Right hindlimb (tissue), 1 donor: ENCODE data around the gene C1QL2.

Experiments
- DNase-seq: peaks from one replicate; pipeline ENCODE4 v3.0.0-alpha.2; 2018

C1QL2 gene

DNA sequence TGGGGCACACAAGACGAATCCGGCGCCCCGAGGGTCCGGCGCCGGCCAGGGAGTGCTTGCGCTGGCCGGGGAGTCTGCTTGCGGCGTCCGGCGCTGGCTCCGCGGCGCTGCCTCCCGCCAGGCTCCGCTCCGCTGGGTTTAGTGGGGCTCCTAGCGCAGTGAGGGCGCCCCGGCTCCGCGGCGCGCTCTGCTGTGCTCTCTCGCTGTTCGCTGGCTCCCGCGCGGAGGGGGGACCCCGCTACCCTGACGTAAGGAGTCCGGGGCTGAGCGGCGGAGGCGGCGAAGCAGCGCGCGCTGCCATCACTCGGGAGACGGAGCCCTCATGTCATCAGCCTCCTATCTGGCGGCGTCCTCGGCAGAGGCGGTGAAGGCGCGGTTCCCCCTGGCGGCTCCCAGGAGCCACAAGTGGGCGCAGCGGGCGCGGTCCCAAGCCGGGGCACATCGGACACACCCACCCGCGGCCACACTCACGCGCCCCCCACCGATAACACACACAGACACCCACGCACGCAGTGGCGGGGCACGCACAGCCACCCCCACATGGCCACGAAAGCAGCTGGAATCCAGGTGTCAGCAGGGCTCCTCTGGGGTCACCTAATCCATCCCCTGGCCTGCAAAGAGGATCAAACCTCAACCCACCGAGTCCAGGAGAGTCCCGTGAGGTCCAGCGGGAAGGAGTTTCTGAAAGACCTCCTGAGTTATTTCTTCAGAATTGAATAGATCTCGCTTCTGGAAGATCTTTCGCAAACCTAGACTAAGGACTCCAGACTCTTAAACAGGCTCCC lies at the start of gene C1QL2:
Gene C1QL2, minus strand, starts transcription at position 189 of the 785 bp plus-strand sequence. CDS start 482 bp downstream, outside the sequence.
- DNase-seq: no peak

DNA sequence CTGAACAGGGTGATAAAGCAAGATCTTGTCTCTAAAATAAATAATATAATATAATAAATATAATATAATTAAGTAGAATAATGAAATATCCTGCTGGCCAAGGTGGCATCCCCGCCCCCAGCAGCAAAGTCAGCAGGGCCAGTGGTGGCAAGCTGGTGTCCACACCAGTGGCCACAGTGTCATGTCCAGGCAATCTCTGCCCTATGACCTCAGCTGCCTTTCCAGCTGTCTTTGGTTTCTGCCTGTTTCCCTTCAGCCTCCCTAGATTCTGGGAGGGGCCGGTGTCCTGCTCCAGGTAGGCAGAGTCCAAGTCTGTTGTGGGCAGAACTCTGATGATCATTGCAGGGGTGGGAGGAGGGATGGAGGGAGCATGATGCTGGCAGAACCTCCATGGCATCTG lies 48.9 kb upstream of the C1QL2 start:
- DNase-seq: no peak

DNA sequence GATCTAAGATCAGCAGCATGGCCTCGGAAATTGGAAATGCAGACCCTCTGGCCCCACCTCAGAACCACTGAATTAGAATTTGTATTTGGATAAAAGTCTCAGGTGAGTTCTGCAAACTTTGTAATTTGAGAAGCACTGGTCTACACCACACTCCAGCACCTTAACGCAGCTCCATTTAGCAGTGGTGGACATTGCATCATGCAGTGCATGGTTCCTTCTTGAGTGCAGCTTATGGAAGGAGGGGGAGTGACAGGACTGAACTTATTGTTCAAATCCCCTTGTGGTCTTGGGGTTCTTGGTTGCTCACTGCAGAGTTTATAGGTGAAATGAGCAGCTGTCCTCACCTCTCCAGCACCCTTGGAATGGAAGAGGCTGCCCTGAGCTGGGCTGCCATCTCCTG lies 47.6 kb upstream of the C1QL2 start:
- no peak for DNase-seq

DNA sequence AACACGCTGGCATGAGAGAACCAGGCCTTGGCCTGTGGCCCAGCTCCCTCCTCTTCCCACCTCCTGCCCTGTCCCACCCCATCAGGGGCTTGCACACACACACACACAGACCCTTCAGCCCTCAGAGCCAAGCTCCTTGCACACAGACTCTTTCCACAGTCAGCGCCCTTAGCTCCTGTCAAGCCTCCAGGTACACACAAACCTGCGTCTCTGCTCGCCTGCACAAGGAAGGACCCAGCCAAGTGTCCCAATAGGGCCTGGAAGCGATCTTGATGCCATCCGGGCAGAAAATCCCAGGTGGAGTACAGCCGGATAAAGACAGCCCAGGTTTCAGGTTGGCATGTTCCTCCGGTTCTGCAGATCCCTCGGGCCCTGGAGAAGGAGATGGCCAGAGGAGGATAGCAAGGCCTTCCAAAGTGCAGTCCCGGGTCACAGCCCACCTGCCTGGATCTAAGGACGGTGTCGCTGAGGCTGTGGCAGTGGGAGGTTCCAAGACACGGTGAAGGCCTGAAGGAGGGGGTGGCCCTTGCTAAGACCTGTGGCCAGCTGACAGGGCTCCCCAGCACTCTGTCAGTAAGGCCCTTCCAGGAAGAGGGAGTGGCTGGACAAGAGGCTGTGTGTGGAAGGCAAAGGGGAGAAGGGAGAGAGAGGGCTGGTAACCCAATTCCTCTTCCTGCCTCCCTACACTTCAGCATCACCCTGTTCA lies 46.6 kb upstream of the C1QL2 start:
- no peak for DNase-seq

DNA sequence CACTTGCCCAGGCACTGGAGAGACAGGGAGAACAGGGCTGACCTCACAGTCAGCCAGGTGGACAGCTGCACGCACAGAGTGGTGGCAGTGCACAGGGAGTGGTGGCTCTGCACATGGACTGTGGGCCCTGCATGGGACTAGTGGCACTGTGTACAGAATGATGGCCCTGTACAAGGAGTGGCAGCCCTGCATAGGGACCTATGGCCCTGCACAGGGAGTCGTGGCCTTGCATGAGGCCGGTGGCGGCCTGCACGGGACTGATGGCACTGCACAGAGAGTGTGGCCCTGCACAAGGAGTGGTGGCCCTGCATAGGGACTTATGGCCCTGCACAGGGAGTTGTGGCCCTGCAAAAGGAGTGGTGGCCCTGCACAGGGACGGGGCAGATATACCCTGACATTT lies 46.0 kb upstream of the C1QL2 start:
- DNase-seq: no peak

DNA sequence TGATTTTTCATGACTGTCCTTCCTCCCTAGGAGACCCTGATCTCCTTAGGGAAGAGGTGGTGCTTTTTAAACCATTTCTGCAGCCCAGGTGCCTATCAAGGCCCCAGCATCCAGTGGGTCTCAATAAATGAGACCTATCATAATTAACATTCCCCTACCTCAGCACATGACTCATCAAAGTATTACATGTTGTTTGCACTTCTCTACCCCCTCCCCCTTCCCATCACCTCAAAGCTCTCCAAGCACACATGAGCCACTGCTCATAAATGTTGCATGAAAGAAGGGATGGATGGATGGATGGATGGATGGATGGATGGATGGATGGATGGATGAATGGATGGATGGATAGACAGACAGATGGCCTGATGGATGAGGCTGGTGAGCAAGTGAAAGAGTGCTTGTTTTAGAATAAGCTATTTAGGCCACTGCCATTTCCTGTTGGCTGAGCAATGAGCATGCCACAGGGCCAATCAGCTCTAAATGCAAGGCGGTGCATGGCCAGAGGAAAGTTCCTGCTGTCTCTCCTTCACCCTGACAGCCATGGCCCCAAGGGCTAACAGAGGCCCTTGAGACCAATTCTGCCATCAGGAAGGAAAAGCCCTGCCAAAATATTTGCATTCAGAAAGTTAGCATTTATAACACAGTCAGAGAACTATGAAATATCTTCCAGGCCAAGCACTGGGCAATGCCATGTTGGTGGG lies 44.2 kb upstream of the C1QL2 start:
- DNase-seq: no peak

DNA sequence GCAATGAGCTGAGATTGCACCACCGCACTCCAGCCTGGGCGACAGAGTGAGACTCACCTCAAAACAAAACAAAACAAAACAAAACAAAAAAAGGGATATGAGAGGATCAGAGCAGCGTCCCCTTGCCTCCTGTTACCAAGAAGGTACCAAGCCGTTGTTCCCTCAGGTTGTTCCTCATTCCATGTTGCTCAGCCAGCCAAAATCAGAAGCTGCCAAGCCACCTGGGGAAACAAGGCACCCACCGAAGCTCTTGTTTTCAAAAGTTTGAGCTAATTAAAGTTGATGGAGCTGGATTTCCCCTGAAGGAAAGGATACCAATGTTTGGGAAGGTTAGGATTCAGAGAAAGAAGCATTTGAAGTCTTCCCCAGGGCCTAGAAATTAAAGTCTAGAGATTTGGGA lies 43.3 kb upstream of the C1QL2 start:
- no peak for DNase-seq

DNA sequence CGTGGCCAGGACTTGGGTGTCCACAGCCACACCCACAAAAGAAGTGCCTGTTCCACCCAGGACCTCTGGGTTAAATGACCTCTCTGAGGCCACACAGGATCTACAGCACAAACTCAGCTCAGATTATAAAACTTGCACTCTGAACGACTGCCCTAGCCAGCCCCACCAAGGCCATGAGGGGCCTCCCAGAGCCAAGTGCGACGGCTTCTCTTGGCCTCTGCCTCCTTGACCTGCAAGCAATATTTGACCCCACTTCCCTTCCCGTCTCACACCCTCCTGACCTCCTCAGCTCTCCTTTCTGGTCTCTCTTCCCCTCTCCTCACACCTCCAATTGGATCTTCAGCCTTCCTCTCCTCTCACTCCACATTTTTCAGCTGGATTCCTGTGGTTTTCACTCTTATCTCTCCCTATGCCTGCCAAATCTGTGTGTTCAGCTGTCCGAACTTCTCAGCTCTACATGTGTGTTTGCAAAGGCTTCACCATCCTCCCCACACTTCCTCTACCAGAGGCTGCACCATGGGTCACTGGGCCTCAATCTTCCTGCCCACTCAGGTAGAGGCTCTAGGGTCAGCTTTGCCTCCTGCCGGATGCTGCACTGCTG lies 39.8 kb upstream of the C1QL2 start:
- no peak for DNase-seq

DNA sequence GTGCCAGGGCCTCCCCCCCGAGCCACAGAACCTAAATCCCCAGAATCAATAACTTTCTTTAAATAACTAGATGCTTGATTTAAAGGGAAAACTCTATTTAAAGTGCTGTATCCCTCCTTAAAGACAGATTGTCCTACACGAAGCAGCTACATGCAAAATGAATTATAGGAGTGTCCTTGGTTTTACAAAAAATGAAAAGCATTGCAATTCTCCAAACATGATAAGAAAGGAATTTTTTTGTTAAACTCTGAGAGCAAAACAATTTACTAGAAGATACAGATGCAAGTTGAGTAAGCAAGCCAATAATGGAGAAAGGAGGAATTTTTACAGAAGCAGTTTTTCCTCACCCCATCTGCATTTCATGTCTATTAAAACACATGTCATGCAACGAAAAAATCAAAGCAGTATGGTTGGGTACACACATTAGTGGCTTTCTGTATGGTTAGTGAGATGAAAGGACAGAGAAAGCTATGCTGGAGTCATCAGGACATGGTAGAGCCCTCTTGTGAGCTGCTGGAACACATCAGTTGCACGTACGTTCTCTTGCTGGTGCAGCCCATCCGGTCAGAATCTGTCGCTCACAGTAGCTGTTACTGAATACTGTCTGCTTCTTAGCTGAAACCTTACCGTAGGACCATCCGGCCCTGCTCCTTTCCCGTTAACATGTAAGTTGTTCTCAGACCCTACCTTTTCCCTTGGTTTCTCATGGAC lies 39.1 kb upstream of the C1QL2 start:
- DNase-seq: no peak

DNA sequence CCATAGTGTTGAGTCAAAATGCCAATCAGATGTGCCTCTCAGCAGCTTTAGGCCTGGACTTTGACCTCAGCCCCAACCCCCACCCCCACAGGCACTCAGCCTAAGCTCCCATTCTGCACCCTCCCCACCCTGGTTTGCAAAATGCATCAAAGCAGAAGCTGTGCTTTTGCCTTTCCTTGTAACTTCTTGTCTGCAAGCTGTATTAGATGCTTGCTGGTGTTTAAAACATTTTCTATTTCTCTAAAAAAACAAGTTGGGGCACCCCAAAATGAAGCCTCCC lies 38.5 kb upstream of the C1QL2 start:
- no peak for DNase-seq

DNA sequence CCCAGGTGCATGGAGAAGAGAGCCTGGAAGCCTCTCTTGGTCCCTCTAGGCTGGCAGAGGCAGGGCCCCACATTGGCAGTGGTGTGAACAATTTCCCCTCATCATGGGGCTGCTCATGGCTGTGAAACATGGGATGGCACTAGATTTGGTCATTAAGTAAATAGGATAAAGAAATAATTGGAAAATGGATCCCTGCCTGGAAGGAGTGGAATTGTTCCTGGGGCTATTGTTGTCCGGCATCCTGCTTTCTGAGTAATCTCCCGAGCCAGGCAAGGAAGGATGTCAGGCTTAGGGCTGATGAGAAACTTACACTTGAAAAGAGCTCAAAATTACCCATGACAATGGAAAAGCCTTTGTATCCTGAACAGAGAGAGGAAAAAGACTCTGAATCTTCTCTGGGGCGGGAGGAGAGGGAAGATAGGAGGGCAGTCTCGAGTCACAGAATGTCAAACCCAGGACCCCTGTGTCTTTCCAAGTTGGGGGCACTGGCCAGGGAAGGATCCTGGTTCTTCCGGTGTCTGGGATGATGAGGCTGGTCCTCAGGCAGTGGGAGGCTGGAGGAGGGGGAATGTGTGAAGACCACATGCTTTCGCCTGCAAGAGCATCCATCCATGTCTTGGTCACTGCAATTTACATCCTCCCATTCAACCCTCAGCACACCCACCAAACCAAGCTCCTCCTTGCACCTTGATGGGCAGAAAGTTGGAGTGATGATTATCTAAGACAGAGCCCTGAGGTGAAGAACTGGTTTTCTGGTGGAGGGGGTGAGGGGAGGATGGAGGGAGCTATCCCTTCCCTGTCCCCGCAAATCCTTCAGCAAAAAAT lies 38.0 kb upstream of the C1QL2 start:
- no peak for DNase-seq

DNA sequence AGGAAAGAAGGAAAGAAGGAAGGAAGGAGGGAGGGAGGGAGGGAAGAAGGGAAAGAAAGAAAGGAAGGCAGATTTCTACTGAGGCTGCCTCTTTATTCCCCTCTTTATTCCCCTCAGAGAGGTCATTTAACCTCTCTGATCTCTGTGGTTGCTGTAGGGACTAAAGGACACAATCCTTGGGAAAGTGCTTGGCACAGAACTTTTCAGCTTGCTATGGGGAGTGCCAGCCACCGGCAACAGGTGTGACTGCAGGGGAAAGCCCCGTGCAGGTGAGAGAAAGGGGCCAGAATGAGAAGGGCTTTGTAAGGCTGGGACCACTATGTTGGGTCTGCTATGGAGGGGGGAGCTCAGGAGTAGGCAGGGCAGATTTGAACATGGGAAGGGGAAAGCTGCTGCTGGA lies 37.3 kb upstream of the C1QL2 start:
- DNase-seq: no peak

DNA sequence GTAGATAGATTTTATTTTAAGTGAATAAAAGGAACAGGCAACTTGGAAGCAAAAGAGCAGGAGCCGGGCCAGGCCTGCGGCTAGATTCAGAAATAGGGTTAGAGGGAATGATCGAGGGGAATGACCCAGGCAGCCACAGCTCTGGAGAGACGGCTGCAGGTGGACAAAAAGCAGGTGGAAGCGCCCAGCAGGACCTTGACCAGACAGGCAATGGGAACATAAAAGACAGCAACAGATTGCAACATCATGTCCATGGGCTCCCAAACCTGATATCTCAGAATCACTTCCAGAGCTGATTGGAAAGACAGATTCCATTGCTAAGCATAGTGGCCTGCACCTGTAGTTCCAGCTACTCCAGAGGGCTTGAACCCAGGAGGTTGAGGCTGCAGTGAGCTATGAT lies 36.5 kb upstream of the C1QL2 start:
- no peak for DNase-seq

DNA sequence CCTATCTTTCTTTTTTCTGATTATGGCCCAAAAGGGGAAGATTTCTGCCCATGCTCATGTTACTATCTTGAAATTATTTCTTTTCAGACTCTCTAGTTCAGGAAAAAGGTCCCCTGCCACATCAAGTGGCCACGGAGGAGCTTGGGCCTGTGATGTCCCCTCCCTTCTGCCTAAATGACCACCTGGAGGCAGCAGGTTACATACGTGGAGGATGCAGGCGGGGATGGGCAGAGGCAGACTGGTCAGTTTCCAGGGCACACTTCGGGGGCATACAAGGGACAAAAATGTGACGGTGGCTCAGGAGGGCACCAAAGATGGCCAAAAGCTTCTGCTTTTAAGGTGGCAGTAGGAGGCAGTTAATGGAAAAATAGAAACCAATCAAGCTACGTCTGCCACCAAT lies 34.3 kb upstream of the C1QL2 start:
- DNase-seq: no peak

DNA sequence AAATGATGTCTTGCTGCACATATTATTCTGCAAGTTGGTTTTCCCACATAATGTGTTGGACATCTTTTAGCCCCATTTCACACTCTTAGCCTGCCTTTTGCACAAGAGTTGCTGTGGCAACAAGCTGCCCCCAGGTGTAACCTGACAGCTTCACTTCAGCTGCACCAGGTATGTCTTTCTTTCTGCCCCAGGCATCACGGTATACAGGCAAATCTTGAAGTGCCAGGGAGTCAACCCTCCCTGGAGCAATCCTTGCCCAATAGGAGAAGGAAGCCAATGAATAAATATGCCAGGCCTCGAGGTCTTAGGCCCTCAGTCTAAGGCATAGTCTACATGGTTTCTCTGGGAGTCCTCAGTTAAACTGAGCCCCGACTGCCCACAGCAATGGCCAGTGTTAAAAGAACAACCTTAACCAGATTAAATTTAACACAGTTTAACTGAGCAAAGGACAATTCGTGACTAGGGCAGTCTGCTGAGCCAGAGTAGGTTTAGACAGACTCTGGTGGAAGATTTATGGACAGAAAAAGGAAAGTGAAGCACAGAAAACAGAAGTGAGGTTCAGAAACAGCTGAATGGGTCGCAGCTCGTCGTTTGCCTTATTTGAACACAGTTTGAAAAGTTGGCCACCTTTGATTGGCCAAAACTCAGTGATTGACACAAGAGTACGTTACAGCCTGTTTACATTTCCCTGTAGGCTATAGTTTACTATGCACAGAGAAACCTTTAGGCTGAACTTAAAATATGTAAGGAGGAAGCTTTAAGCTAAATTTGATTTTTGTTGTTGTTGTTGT lies 32.0 kb upstream of the C1QL2 start:
- DNase-seq: no peak

DNA sequence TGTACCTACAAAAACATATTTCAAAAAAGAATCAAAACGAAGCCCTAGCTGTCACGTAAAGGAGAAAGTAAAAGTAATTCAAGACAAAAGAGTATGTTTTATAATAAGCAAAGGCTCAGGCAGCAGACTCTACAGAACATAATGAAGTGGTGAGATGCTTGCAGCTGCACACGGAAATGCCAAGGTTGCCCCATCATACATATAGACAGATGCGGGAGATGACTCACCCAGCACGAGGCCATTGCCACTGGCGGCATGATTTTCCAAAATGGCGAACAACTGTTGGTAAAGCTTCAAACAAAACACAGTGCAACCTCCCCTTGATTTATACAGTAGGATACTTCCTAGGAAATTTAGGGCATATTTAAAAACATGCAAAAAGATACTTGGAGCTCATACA lies 26.0 kb upstream of the C1QL2 start:
- DNase-seq: no peak

DNA sequence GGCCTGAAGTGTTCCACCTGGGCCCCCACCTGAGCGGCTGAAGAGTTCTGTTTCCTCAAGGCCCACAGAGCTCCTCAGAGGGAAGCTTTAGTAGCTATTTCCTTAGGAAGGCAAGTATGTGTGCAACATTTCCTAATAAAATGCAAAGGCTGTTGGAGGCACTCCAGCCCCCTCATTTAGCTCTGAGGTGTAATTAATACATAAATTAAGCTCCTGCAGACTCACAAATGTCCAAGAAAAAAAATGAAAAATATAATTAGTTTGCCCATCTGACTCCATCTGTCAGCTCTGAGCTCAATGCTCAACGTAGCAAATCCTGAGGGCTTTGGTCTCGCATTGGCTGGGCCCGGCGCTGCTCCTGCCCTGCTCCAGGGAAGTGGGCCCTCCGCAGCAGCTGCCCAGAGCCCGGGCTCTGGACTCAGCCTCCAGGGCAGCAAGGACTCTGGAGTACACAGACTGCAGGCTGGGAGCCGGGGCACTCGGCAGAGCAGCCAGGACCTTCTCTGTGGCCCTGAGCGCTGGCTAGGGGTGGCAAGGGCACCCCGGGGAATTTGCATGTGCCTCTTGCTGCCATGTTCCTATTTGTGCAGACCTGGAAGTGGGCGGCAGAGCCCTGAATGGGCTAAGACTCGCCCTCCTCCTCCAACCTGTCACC lies 23.4 kb upstream of the C1QL2 start:
- no peak for DNase-seq

DNA sequence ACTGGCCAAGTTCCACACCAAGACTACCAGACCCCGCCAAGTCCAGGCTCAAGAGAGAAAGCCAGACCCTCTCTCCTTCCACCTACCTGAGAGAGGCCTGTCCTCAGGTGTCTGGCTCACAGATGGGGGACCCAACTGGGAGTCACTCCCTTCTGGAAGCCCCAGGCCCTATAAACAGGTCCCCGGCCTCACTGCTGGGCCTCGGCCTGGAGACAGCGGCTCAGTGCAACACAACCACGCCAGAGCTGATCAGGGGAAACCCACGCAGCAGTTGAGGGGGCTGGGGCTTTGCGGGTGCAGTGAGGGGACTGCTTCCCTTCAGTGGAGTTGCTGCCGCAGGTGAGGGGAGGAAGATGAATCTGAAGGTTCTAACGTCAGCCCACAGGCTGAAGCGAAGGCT lies 22.8 kb upstream of the C1QL2 start:
- no peak for DNase-seq

DNA sequence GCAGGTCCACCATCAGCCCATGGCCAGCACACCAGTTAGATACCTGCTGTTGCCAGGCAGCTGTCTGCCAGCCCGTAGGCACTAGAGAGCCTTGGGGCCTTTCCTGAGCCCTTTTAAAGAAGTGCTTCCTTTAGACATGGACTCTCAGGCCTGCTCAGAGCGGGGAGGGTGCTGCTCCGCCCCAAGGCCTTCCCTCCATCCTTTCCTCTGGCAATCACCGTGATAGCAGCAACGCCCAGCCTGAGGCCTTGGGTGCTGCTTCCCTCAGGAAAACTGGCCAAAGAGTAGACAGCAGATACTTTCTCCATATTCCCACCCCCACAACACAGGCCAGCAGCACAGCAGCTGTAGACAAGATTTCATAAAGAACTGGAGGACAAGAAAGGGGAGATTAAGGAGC lies 22.3 kb upstream of the C1QL2 start:
- DNase-seq: no peak

DNA sequence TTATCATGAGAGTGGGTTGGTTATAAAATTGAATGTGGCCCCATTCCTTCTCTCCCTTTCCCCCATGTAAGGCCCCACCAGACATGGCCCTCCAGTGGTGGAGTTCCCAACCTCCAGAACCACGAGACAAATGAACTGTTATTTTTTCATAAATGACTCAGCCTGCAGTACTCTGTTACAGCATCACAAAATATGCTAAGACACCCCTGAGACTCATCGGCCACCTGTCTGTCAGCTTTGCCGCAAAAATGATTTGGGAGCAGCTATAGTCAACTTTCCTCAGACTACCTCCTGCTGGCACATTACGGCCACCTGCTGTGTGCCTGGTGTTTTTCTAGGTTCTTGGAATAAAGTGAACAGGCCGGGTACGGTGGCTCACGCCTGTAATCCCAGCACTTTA lies 21.4 kb upstream of the C1QL2 start:
- DNase-seq: no peak

DNA sequence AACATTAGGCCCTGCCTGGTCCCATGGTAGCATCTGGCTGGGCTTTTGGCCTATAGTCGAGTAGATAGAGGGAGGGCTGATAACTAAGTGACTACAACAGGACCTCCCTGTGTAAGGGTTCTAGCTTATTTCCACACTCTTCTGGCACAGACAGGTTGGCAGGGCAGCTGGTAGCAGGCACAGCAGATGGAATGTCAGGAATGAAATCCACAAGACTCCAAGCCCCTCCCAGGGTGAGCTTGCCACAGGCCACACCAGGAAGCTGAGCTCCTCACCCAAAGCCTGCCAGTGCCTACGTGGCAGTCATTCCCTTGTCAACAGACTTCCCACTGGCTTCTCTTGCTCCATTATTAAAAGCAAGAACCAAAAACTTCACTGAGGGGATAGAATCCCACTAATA lies 20.7 kb upstream of the C1QL2 start:
- DNase-seq: no peak
